HepG2 (cell line): ENCODE results near the gene CNTRL. TPM values are rescaled to one million over a fixed set of nuclear protein-coding genes. Genes with fewer than 3 reads are reported as not detected.

Experiments used
- ATRX ChIP-seq: sonication (generic); formaldehyde crosslinking; IDR thresholded peaks from 2 replicates; pipeline ENCODE4 v1.4.0; 2020; ENCODE audit warnings: missing genetic modification reagents, borderline replicate concordance
- FOXA3 ChIP-seq: IDR thresholded peaks from 2 replicates; pipeline ENCODE4 v1.6.1; 2016; ENCODE audit warnings: missing genetic modification reagents, missing compliant biosample characterization
- KDM1A ChIP-seq: IDR thresholded peaks from 2 replicates; pipeline ENCODE4 v1.6.1; 2016; ENCODE audit warnings: missing compliant biosample characterization
- MEIS1 ChIP-seq: sonication (generic); formaldehyde crosslinking; IDR thresholded peaks from 2 replicates; pipeline ENCODE4 v1.9.0; 2021; ENCODE audit warnings: mild to moderate bottlenecking, missing genetic modification reagents, moderate library complexity, borderline replicate concordance
- NFE2 ChIP-seq: sonication (generic); formaldehyde crosslinking; IDR thresholded peaks from 2 replicates; pipeline ENCODE4 v1.4.0; 2020; ENCODE audit warnings: missing genetic modification reagents
- RARG ChIP-seq: sonication (generic); formaldehyde crosslinking; IDR thresholded peaks from 2 replicates; pipeline ENCODE4 v1.4.0; 2020; ENCODE audit warnings: low read depth, mild to moderate bottlenecking, missing genetic modification reagents
- ZFP41 ChIP-seq: sonication (generic); formaldehyde crosslinking; IDR thresholded peaks from 2 replicates; pipeline ENCODE4 v1.4.0; 2020; ENCODE audit warnings: mild to moderate bottlenecking, missing genetic modification reagents, borderline replicate concordance
- ZNF232 ChIP-seq: sonication (generic); formaldehyde crosslinking; IDR thresholded peaks from 2 replicates; pipeline ENCODE4 v1.4.0; 2020; ENCODE audit warnings: missing genetic modification reagents, borderline replicate concordance
- ZNF7 ChIP-seq: IDR thresholded peaks from 2 replicates; pipeline ENCODE4 v1.6.1; 2016; ENCODE audit warnings: missing biosample characterization, missing genetic modification reagents
- polyA plus RNA-seq, 8 experiments: library from polyadenylated mRNA; depleted of rRNA in 3 of 8; stranded (reverse) in 7 of 8; unstranded in 1 of 8; fragments of >200 nt; fragmentation: Illumina TruSeq in 4 of 8; extraction: Trizol in 4 of 8; gene quantifications; 2 replicates each; pipeline versions ENCODE4 v1.2.1 to v1.2.3, GENCODE V29; 2011 to 2016; ENCODE audit warnings: low read depth in 4 of 8, missing spikeins in 1 of 8, mixed read lengths in 1 of 8; ENCODE audit not compliant: insufficient read depth in 1 of 8
- total RNA-seq, 5 experiments: library from RNA; depleted of rRNA; stranded (reverse); fragments of >200 nt; fragmentation: Illumina TruSeq; extraction: Trizol; gene quantifications; 2 replicates each; pipeline ENCODE4 v1.2.3, GENCODE V29; 2016; ENCODE audit warnings: low read depth in 1 of 5
- TF ChIP-seq, protein P1 (sequence below): sonication (generic); formaldehyde crosslinking; IDR thresholded peaks from 2 replicates; pipeline ENCODE4 v1.5.1; 2020; ENCODE audit warnings: mild to moderate bottlenecking, missing genetic modification reagents, borderline replicate concordance
- TF ChIP-seq, protein P2 (sequence below): sonication (generic); formaldehyde crosslinking; IDR thresholded peaks from one replicate; pipeline ENCODE4 v1.5.1; 2020; ENCODE audit warnings: mild to moderate bottlenecking, missing genetic modification reagents; ENCODE audit errors: not compliant biosample characterization
- TF ChIP-seq, protein P3 (sequence below): sonication (generic); formaldehyde crosslinking; IDR thresholded peaks from 2 replicates; pipeline ENCODE4 v1.5.0; 2020; ENCODE audit warnings: missing genetic modification reagents, mild to moderate bottlenecking, borderline replicate concordance

The CNTRL gene
- total and polyA plus RNA-seq, 2 of the 13 experiments (the other 11 are each of a cell fraction or from before 2014, with no cell fraction given) = 7.5 to 11.8 TPM

DNA sequence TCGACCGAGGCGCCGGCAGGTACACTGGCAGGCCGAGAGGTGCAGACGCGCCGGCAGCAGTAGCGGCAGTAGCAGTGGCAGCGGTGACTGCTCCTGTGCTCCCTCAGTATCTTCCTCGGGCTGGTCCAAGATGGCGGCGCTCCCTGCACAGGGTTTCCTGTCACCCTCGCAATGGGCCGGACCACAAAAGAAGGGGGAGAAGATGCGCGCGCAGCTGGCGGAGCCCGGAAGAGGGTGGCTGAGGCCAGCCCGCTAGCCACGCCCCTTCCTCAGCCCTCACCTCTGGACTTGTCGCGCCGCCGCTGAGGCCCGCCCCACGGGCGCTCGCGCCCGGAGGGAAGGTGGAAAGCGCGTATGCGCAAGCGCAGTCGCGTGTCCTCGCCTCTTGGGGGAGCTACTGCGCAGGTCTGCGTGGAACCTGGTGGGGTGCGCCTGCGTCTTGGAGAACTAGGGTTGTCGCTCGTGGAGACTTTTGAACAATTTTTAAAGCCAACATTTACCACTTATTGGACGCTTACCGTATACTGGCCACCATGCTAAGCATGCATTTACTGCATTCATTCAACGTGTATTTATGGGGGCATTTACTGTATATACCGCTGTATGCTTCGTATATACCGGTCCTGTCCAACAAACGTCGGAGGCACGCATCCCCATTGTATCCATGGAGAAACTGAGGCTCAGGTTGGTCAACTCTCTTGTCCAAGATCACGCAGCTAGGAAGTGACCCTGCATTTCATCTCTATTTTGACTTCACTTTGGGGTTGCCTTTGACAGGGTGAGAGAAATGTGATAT lies 127.2 kb downstream of the CNTRL start, which contains the start of gene RAB14 (continued):
- TF ChIP-seq, protein P1, sequence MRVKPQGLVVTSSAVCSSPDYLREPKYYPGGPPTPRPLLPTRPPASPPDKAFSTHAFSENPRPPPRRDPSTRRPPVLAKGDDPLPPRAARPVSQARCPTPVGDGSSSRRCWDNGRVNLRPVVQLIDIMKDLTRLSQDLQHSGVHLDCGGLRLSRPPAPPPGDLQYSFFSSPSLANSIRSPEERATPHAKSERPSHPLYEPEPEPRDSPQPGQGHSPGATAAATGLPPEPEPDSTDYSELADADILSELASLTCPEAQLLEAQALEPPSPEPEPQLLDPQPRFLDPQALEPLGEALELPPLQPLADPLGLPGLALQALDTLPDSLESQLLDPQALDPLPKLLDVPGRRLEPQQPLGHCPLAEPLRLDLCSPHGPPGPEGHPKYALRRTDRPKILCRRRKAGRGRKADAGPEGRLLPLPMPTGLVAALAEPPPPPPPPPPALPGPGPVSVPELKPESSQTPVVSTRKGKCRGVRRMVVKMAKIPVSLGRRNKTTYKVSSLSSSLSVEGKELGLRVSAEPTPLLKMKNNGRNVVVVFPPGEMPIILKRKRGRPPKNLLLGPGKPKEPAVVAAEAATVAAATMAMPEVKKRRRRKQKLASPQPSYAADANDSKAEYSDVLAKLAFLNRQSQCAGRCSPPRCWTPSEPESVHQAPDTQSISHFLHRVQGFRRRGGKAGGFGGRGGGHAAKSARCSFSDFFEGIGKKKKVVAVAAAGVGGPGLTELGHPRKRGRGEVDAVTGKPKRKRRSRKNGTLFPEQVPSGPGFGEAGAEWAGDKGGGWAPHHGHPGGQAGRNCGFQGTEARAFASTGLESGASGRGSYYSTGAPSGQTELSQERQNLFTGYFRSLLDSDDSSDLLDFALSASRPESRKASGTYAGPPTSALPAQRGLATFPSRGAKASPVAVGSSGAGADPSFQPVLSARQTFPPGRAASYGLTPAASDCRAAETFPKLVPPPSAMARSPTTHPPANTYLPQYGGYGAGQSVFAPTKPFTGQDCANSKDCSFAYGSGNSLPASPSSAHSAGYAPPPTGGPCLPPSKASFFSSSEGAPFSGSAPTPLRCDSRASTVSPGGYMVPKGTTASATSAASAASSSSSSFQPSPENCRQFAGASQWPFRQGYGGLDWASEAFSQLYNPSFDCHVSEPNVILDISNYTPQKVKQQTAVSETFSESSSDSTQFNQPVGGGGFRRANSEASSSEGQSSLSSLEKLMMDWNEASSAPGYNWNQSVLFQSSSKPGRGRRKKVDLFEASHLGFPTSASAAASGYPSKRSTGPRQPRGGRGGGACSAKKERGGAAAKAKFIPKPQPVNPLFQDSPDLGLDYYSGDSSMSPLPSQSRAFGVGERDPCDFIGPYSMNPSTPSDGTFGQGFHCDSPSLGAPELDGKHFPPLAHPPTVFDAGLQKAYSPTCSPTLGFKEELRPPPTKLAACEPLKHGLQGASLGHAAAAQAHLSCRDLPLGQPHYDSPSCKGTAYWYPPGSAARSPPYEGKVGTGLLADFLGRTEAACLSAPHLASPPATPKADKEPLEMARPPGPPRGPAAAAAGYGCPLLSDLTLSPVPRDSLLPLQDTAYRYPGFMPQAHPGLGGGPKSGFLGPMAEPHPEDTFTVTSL (CRISPR knock-in tag) = peak; percentile 47; the same call in 1 of the 2 replicates
- TF ChIP-seq, protein P2, sequence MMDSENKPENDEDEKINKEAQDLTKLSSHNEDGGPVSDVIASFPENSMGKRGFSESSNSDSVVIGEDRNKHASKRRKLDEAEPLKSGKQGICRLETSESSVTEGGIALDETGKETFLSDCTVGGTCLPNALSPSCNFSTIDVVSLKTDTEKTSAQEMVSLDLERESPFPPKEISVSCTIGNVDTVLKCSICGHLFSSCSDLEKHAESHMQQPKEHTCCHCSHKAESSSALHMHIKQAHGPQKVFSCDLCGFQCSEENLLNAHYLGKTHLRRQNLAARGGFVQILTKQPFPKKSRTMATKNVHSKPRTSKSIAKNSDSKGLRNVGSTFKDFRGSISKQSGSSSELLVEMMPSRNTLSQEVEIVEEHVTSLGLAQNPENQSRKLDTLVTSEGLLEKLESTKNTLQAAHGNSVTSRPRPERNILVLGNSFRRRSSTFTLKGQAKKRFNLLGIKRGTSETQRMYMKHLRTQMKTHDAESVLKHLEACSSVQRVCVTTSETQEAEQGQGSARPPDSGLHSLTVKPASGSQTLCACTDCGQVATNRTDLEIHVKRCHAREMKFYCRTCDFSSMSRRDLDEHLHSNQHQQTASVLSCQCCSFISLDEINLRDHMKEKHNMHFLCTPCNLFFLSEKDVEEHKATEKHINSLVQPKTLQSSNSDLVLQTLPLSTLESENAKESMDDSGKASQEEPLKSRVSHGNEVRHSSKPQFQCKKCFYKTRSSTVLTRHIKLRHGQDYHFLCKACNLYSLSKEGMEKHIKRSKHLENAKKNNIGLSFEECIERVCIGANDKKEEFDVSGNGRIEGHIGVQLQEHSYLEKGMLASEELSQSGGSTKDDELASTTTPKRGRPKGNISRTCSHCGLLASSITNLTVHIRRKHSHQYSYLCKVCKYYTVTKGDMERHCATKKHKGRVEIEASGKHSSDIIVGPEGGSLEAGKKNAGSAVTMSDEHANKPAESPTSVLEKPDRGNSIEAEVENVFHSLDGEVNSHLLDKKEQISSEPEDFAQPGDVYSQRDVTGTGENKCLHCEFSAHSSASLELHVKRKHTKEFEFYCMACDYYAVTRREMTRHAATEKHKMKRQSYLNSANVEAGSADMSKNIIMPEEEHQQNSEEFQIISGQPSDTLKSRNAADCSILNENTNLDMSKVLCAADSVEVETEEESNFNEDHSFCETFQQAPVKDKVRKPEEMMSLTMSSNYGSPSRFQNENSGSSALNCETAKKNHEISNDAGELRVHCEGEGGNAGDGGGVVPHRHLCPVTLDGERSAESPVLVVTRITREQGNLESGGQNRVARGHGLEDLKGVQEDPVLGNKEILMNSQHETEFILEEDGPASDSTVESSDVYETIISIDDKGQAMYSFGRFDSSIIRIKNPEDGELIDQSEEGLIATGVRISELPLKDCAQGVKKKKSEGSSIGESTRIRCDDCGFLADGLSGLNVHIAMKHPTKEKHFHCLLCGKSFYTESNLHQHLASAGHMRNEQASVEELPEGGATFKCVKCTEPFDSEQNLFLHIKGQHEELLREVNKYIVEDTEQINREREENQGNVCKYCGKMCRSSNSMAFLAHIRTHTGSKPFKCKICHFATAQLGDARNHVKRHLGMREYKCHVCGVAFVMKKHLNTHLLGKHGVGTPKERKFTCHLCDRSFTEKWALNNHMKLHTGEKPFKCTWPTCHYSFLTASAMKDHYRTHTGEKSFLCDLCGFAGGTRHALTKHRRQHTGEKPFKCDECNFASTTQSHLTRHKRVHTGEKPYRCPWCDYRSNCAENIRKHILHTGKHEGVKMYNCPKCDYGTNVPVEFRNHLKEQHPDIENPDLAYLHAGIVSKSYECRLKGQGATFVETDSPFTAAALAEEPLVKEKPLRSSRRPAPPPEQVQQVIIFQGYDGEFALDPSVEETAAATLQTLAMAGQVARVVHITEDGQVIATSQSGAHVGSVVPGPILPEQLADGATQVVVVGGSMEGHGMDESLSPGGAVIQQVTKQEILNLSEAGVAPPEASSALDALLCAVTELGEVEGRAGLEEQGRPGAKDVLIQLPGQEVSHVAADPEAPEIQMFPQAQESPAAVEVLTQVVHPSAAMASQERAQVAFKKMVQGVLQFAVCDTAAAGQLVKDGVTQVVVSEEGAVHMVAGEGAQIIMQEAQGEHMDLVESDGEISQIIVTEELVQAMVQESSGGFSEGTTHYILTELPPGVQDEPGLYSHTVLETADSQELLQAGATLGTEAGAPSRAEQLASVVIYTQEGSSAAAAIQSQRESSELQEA = peak; percentile 34
- TF ChIP-seq FOXA3 (CRISPR knock-in tag) (peak; percentile 61; the same call in 1 of the 2 replicates), RARG (CRISPR knock-in tag) (no peak), ZFP41 (CRISPR knock-in tag) (no peak), ZNF7 (no peak), ZNF232 (0 out of 2 replicates have a peak, but pooled peaks have one; percentile 63), ATRX (CRISPR knock-in tag) (no peak), KDM1A (CRISPR knock-in tag) (peak; percentile 76), MEIS1 (CRISPR knock-in tag) (no peak), NFE2 (no peak)
- TF ChIP-seq, protein P3, sequence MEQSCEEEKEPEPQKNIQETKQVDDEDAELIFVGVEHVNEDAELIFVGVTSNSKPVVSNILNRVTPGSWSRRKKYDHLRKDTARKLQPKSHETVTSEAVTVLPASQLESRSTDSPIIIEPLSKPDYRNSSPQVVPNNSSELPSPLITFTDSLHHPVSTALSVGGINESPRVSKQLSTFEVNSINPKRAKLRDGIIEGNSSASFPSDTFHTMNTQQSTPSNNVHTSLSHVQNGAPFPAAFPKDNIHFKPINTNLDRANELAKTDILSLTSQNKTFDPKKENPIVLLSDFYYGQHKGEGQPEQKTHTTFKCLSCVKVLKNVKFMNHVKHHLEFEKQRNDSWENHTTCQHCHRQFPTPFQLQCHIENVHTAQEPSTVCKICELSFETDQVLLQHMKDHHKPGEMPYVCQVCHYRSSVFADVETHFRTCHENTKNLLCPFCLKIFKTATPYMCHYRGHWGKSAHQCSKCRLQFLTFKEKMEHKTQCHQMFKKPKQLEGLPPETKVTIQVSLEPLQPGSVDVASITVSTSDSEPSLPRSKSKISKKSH (CRISPR knock-in tag) = no peak
